Measurements from ENCODE around the gene KIDINS220.

The KIDINS220 gene

GRCh38 chr2:8806885-8807704, 30.3 kb downstream of the KIDINS220 start:
- in situ Hi-C loops (cut with HindIII; ENCODE audit: low sequenced_read_pairs): no loop called here

- in situ Hi-C loops (cut with HindIII; ENCODE audit: low sequenced_read_pairs): no loop called here
These were observed 31.9 kb downstream of the KIDINS220 start for GRCh38 chr2:8805278-8806210.

GRCh38 chr2:8803658-8804379, 33.6 kb downstream of the KIDINS220 start:
- in situ Hi-C loops (cut with HindIII; ENCODE audit: low sequenced_read_pairs): no loop called here

DNA sequence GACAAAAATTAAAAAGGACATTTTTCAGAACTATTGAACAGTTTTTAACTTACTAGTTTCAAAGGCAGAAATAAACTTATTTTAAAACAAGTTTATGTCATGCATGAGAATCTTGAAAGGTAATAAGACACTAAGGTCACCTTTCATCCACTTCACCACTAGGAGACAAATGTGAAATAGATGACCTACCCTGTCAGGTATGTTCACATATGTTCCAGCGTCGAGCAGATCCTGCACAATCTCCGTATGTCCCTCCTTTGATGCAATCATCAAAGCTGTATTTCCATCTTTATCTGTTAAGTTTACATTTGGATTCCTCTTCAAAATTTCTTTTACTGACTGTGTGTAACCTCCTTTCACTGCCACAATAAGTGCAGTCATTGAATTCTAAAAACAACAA, 34.7 kb downstream of the KIDINS220 start:
- in situ Hi-C loops (cut with HindIII; ENCODE audit: low sequenced_read_pairs): no loop called here

GRCh38 chr2:8800821-8801220, 36.6 kb downstream of the KIDINS220 start:
- in situ Hi-C loops (cut with HindIII; ENCODE audit: low sequenced_read_pairs): no loop called here

DNA sequence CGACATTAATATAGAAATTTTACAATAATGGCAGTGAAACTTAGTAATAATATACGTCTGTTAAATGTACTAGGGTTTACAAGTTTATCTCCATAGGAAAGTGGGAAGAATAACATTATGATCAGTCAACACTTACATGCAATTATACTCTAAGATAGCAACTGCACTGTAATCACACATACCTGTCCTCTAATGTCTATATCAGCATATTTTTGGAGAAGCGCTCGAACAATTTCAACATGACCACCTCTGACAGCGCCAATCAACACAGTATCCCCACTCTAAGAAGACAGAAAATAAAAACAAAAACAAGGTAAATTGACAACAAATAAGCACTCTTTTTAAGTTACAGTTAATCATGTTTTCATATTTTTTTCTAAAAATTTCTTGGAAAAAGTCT, 37.2 kb downstream of the KIDINS220 start:
- in situ Hi-C loops (cut with HindIII; ENCODE audit: low sequenced_read_pairs): no loop called here

- in situ Hi-C loops (cut with HindIII; ENCODE audit: low sequenced_read_pairs): no loop called here
These were observed 38.4 kb downstream of the KIDINS220 start for GRCh38 chr2:8799004-8799403.

- in situ Hi-C loops (cut with HindIII; ENCODE audit: low sequenced_read_pairs): no loop called here
These were observed 39.0 kb downstream of the KIDINS220 start for GRCh38 chr2:8798393-8798792.

DNA sequence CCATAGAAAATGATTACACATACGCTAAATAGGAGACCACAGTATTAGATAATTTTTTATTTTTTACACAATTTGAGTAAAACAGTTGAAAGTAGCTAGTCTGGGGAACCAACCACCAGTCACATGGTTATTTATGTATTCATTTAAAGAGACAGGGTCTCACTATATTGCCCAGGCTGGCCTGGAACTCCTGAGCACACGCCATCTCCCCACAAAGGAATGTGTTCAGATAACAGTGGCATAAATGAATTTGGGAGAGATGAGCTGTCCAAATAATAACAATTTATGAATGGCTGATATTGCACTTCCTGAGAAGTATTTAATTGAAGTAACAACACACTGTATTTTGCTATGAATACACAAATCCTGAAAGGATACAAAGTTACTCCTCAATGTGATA, 39.7 kb downstream of the KIDINS220 start:
- in situ Hi-C loops (cut with HindIII; ENCODE audit: low sequenced_read_pairs): no loop called here

DNA sequence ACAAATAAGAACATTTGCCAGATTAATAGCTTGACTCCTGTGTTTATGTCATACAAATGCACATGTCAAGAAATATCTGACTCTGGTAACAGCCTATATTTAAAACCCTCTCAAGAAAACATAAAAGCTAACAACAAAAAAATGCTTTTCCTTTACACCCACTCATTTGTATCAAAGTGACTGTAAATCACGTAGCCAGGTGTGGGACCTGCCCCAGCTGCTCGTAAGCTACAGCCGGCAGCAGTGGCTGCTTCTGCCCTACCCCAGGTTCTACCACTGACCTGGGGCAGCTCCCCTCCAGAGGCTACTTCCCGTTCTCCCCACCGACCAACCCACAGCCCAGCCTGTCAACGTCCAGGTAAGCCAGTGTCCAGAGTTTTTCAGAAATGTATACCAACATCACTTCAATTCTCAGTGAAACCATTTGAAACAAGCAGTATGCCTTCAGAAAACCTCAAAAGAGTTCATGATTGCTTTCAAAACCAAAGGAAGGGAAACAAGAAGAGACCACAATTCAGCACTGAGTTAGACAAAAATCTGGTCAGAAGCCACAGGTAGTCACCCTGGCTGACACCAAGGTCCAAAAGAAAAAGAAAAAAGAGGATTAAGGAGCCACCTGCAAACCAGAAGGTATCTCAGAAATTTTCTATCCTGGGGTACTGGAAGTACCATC, 40.4 kb downstream of the KIDINS220 start:
- in situ Hi-C loops (cut with HindIII; ENCODE audit: low sequenced_read_pairs): no loop called here

DNA sequence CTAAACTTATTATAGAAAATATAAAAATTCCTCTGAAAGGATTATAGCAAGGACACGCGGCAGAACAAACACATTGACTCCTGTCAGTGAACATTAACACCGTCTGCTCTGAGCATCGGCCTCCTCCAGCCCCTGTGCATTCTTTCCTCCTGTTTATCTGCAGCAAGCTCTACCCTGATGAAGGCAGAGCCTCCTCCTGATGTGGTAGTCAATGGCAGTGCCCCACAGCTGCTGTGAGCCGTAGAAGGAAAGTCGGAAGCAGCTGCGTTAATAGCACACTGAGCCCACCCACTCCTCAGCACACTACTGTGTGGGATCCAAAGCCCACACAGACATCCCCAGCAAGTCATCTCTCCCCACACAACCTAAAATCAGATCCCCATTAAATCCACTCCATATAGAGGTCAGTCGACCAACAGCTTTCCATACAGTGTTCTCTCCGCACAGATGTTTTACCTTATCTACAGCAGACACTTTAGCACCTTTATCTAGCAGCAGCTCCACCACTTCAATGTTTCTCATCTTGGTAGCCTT, 41.0 kb downstream of the KIDINS220 start:
- in situ Hi-C loops (cut with HindIII; ENCODE audit: low sequenced_read_pairs): no loop called here

DNA sequence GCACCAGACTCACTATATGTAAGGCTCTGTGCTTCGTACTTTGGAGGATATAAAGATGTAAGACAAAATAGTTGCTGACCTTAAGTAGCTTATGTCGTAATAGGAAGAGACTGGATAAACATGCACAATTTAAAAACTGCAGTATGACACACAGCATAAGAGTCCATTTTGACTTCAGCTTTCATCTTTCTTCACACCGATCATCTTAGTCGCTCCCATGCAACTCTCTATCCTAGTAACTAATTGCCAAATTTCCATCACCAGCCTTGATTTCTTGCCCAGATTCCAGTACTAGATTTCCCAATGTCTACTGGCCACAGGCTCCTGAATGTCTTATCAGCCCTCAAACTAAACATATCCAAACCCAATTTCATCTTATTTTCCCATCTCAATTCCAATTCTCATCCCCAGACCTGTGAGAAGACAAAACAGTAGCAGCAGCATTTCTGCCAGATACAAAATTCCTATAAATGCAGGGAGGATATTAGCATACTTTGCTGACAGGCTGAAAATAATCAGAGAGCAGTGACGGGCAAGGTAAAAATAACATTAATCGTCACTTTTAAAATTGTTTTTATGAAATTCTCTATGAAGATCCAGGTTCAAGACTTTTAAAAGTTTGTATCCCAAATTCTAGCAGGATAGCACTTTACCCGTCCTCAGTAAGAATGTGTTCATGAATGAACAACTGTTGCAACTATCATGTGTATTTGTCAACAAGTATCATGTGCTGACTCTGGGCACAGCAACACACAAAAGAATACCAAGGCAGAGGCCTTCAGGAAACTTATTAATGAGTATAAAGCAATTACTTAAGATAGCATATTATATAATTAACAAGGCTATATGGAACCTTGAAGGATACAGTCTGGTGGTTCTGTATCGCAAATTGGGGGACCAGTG, 42.2 kb downstream of the KIDINS220 start:
- in situ Hi-C loops (cut with HindIII; ENCODE audit: low sequenced_read_pairs): no loop called here

DNA sequence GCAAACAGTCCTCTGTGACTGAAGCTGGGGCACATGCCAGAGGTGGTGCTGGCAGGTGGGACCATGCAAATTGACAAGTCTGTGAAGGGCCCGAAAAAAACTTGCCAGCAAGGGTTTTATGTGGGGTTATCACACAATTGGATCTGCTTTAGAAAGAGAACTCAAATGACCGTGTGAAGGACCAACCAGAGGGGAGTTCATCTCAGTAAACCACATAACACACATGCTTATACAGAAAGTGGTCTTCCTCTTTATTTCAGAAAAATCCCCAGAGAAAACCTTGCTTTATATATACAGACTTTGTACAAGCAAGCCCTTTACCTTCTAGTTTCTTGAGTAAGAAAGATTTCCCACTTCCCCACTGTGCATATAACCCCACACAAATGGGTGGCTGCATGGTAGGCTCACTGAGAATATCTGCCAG, 46.7 kb downstream of the KIDINS220 start:
- in situ Hi-C loops (cut with HindIII; ENCODE audit: low sequenced_read_pairs): no loop called here

- in situ Hi-C loops (cut with HindIII; ENCODE audit: low sequenced_read_pairs): no loop called here
These were observed 51.0 kb downstream of the KIDINS220 start for GRCh38 chr2:8786463-8786862.

DNA sequence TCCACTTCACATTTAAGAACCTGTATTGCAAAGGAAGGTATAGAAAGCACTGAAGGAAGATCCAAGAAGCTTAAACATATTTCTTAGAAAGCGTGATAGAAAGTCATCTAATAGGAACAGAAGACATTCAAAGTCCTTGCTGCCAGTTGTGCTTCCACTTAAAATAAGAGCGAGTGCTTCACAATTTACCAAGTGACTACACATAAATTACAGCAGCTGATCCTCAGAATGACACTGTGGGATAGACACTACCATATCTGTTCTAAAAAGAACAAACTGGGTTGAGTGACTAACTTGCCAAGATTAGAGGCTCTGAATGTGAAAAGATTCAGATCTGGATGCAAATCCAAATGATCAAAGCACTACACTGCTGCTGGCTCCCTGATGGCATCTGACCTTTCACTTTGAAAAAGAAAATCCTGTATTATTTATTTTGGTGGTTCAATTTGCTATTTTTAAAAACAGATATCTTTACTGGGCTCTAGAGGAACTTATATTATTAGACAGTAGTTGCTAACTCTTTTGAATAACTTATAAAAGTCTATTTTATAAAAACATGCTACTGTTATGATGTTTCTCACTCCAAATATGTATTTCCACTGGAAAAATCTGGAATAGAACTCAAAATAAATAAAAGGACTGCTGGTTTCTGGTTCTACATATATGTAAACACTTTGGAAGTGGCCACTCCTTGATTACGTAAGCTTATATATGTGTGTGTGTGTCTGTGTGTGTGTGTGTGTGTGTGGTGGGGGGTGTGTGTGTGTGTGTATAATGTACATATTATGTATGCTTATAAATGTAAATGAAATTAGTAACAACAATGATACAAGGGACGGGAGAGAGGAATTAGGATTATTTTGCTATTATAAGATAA, 57.4 kb downstream of the KIDINS220 start:
- in situ Hi-C loops (cut with HindIII; ENCODE audit: low sequenced_read_pairs): no loop called here

DNA sequence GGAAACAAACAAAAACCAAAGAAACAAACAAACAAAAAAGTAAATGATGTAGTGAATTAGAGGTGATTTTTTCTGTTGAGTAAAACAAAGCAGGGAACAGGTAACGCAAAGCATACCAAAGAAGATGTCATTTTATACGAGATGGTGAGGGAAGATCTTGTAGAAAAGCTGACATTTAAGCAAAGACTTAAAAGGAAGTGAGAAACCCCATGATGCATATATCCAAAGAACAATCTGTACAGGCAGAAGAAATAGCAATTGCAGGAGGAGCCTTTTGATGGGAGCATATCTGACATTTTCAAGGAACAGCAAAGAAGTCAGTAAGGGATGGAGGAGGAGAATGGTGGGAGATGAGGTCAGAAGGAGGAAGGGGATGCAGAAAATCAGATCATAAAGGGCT, 63.0 kb downstream of the KIDINS220 start:
- in situ Hi-C loops (cut with HindIII; ENCODE audit: low sequenced_read_pairs): no loop called here

GRCh38 chr2:8767324-8767723, 70.1 kb downstream of the KIDINS220 start:
- in situ Hi-C loops (cut with HindIII; ENCODE audit: low sequenced_read_pairs): no loop called here

- in situ Hi-C loops (cut with HindIII; ENCODE audit: low sequenced_read_pairs): no loop called here
These were observed 75.8 kb downstream of the KIDINS220 start for GRCh38 chr2:8761529-8762164.
